Testis (tissue), 2 donors: ENCODE measurements around the gene FOXO6.

Experiments used
- CTCF ChIP-seq, 3 experiments: fragments of 450-650 bp in 2 of 3; fragments of 200-600 bp in 1 of 3; sonication (generic) in 1 of 3; IDR thresholded peaks; one replicate each; pipeline ENCODE4 v1.5.1; 2016 to 2019; ENCODE audit warnings: antibody characterized with exemption in 3 of 3, mild to moderate bottlenecking in 2 of 3, moderate library complexity in 1 of 3
- POLR2A ChIP-seq: fragments of 450-650 bp; IDR thresholded peaks from one replicate; pipeline ENCODE4 v1.6.1; 2017; ENCODE audit warnings: antibody characterized with exemption, mild to moderate bottlenecking, moderate library complexity

DNA sequence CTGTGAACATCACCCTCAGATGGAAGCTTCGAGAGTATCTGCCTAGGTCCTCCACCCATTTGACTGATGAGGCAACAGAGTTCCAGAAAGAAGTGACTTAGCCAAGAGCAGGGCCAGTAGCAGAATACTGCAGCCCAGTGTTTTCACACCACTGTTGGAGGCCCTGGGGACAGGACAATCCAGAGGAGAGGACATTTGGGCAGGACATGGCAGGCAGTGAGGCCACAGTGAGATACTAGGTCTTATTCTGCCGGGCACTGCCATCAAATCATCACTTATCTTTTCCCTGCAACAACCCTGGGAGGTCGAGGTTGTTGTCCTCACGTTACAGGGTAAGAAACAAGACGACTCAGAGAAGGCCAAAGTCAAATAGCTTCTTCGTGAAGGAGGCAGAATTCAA, 5.5 kb upstream of the FOXO6 start:
- TF ChIP-seq CTCF (IDR thresholded peaks at IDR 0.05) (no peak), POLR2A (no peak)
